SHP77 treated with DMSO at 0.1 percent for 48 hours (cell line): Measurements from ENCODE around the gene BTD.

Source experiments
- DNase-seq: peaks from one replicate; lab custom pipeline; 2025; lab: John Stamatoyannopoulos, UW

Gene BTD

DNA sequence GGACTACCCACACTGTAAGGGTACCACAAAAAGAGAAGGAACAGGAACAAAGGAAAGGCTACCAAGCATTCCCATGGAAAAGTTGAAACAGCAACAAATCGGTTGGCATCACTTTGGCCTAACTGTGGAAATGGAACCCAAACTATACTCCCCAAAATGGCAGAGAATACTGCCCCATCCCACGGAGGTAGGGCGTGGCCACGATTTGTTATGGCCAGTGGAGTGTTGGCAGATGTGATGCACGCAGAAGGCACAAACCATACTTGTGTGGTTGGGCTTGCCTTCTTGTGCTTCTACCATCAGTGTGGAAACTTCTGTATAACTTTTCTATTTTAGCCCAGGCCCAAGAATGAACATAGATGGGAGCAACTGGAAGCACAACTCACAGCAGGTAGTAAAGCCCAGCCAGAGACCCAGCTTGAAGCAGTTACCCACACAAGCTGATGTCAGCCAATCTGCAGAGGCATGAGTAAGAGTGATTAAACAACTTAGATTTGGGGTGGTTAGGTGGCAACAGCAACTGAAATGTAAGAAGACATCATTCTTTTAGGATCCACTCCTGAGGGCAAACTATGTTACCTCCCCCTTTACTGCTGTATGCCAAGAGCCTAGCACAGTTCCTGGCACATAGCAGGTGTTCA, 64.1 kb downstream of the BTD start:
- no peak for DNase-seq

DNA sequence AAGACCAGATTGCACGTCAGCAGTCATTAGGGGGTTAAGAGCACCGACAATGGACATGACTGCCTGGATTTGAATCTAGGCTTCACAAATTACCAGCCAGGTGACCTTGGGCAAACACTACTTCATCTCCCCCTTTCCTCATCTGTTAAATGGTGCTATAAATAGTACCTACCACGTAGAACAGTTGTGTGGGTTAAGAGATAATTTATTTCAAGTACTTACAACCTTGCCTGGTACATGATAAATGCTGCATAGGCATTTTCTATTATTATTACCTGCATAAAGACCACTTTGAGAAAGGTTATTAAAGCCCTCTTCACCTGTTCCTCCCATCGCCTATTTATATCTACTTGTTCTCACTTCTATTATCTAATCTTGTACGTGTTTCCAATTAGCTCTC, 64.7 kb downstream of the BTD start:
- DNase-seq: no peak

DNA sequence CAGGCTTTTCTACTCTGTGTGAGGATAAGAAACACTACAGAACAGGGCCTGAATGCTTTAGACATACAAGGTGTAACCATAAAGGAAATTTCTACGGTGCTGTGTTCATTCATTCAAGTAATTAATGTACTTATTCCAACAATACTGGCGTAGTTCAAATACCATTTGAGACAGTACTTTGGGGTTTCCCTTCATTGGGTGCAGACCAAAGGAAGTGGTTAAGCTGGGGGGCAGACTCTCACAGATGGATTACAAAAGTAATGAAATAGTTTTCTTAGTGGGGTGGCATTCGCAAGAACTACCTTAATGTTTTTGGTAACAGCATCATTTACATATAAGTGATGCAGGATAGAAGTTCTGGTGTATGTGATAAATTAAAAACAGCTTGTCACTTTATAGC, 65.9 kb downstream of the BTD start:
- no peak for DNase-seq

- no peak for DNase-seq
Measured at GRCh38 chr3:15673536-15673935, 72.0 kb downstream of the BTD start.

GRCh38 chr3:15676259-15676658, 74.7 kb downstream of the BTD start:
- no peak for DNase-seq

DNA sequence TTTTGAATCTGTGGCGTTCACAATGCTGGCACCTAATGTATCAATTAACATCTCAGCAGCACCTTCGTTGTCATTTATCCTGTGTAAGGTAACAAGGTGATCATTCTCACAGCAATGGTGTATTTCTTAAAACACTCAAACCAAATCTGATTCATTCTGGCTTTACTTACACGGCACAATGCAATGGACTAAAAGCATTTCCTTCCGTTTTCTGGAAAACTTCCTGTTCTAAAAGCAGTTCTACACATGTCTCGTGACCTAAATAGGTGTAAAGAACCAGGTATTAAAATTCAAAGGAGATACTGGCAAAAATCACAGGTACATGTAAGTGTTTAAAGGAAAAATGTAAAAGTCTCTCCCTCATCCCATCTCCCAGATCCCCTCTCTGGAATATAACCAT, 77.8 kb downstream of the BTD start:
- no peak for DNase-seq

DNA sequence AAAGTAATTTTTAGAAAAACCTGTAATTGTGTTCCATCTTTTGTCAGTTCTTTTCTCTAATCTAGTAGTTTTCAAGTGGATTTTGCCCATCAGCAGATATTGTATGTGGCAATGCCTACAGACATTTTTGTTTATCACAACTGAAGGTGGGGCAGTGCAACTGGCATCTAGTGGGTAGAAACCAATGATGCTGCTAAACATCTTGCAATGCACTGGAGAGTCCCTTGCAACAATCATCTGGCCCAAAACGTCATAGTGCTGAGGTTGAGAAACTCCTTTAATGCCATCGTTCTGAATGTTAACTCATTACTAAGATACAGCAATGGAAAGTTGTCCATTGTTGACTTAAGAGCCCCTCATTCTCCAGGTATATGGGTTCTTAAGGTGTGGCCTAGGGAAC, 80.1 kb downstream of the BTD start:
- DNase-seq: no peak

DNA sequence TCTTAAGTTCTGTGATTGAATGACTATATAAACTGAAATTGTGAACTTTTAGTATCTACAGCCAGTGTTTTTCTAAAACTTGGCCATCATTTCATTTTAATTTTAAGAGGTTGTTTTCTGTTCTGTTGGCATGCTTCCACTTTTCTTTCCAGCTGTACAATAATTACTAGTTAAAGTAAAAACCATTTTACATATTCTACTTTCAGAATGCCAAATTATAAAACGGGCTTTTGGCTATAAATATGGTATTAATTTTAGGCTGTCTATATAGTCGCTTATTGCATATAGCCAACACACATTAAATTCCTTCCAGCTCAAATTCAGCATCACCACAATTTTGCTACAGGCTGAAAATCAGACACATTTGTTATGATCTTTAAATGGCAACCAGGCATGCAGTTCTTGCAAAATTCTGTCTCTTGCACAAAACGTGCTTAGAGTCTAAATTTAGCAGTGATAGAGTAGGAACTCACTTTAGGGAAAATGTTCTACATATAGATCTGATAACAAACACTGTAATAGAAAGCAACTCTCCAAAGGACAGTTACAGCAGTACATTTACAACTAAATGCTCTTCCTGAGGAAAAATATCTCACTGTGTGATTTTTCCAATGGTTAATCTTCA, 81.1 kb downstream of the BTD start:
- no peak for DNase-seq

GRCh38 chr3:15683253-15683652, 81.7 kb downstream of the BTD start:
- DNase-seq: no peak

GRCh38 chr3:15685927-15686326, 84.4 kb downstream of the BTD start:
- no peak for DNase-seq

GRCh38 chr3:15690230-15690629, 88.7 kb downstream of the BTD start:
- no peak for DNase-seq

DNA sequence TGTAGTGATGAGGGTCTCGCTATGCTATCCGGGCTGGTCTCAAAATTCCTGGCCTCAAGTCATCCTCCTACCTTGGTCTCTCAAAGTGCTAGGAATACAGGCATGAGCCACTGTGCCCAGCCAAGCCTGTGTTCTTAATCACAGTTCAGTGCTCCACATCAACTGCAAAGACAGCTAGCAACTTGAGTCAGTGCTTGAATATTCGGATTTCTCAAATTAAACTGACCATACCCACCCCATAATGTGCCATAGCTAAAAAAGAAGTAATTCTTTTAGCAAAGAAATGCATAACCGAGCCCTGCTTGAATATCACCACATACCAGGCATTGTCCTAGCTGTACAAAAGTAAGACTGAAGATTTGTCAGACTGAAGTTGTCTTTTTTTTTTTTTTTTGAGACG, 89.2 kb downstream of the BTD start:
- no peak for DNase-seq

DNA sequence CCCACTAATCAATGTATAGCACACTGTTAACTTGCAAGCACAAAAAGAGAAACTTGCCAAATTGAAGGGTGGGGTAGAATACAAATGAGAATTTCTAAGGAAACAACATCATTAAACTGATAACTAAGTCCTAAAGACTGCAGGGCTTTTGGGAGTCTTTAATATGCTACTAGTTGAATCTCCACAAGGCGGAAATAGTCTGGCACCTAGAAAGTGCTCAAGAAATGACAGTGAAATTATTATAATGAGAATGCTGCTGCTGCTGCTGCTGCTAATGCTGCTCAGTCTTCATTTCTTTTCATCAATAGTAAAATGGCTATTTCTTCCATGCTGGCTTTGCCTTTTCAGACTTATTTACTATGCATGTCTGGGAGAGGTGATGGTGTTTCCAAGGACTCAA, 91.8 kb downstream of the BTD start:
- no peak for DNase-seq

DNA sequence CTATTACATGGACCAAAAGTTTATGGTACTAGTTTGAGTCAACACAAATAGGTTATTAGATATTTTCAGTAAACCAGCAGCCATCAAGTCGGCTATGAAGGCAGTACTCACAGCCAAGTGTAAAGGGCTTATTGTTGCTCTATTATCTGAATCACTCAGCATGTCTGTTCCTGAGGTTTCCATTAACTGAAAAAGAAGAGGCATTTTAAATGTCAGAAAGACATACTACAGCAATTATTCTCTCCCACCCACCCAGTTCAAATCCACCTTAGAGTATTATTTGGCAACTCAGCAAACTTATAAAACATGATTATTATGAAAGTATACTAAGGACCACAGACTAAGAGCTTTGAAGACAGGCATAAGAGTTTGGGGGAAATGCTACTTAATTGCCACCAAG, 93.1 kb downstream of the BTD start:
- no peak for DNase-seq
